ENCODE data around the gene IGF1.

DNA sequence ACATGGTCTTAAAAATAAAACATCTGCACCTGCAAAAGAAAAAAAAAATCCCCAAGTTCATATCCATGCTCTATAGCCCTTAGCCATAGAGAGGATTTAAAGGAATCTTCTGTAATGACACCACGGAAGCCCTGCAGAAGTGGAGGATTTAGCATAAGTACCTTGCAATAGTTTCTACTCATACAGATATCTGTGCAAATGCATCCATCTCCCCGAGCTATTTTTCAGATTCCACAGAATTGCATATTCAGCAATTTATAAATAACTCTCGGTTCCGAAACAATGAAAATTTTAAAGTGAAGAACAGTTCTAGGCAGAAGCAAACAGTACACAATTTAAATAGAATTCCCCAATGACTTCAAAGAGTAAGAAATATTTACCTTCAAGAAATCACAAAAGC, 424 bp downstream of the IGF1 start:
- TF ChIP-seq, protein P1, sequence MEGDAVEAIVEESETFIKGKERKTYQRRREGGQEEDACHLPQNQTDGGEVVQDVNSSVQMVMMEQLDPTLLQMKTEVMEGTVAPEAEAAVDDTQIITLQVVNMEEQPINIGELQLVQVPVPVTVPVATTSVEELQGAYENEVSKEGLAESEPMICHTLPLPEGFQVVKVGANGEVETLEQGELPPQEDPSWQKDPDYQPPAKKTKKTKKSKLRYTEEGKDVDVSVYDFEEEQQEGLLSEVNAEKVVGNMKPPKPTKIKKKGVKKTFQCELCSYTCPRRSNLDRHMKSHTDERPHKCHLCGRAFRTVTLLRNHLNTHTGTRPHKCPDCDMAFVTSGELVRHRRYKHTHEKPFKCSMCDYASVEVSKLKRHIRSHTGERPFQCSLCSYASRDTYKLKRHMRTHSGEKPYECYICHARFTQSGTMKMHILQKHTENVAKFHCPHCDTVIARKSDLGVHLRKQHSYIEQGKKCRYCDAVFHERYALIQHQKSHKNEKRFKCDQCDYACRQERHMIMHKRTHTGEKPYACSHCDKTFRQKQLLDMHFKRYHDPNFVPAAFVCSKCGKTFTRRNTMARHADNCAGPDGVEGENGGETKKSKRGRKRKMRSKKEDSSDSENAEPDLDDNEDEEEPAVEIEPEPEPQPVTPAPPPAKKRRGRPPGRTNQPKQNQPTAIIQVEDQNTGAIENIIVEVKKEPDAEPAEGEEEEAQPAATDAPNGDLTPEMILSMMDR (IDR thresholded peaks at IDR 0.05; ENCODE audit: low read depth, low read length) = no peak
- TF ChIP-seq EZH2phosphoT487 (IDR thresholded peaks at IDR 0.05; ENCODE audit: low read depth) = no peak

All from OCI-LY3 (cell line).